M059J (cell line): ENCODE data around the gene PTPN13. TPM values are rescaled to one million over a fixed set of nuclear protein-coding genes. Genes with fewer than 3 reads are reported as not detected.
"Not testable (repeated sequence)": the region's sequence is repeated elsewhere in the genome, so short reads cannot be mapped to it uniquely, and the experiment has no call there.

ENCODE experiments used
- DNase-seq: peaks from one replicate; pipeline ENCODE4 v3.0.0-alpha.2; 2012; ENCODE audit warnings: low read depth
- total RNA-seq: library from RNA; depleted of rRNA; stranded (reverse); fragments of >200 nt; shearing (Covaris generic); gene quantifications from 2 replicates; pipeline ENCODE4 v1.2.3, GENCODE V29; 2014

Gene PTPN13
- total RNA-seq, 1 experiment from 2014 or later, result 12.3 TPM

GRCh38 chr4:86718152-86718551, 124.0 kb downstream of the PTPN13 start:
- no peak for DNase-seq

- DNase-seq, result not testable (repeated sequence)
Observed at GRCh38 chr4:86719149-86719548, 125.0 kb downstream of the PTPN13 start.

DNA sequence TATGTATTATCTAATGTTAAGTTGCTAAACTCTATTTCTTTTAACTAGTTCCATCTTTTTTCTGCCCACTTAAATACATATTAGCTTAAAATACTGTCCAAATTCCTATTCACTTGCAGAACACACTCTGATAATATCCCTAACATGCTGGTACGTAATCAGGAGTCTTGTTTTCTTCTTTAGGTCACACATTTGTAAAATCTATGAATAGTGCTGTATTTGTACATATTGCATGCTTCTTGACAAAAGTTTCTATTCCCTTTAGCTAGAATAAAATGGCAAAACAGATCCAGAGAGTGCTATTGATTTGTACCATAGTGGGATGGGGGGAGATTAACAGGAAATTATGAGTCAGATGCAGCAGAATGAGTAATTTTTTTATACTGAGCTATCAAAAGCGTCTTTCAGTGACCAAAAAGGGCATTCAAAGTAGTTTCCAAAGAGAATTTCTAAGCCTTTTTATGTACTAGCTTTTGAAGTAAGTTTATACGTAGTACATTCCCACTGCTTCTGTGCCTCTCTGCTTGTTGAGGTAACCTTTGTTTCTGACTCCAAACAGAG, 126.5 kb downstream of the PTPN13 start:
- DNase-seq, result peak; percentile 38

GRCh38 chr4:86721412-86721811, 127.3 kb downstream of the PTPN13 start:
- DNase-seq, result no peak

DNA sequence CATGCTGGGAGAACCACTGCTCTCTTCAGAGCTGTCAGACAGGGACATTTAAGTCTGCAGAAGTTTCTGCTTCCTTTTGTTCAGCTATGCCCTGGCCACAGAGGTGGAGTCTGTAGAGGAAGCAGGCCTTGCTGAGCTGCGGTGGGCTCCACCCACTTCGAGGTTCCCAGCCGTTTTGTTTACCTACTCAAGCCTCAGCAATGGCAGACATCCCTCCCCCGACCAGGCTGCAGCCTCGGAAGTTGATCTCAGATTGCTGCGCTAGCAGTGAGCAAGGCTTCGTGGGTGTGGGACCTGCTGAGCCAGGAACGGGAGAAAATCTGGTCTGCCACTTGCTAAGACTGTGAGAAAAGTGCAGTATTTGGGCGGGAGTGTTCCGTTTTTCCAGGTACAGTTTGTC, 136.2 kb downstream of the PTPN13 start:
- no peak for DNase-seq

GRCh38 chr4:86737244-86737643, 143.1 kb downstream of the PTPN13 start:
- DNase-seq, result no peak

GRCh38 chr4:86741846-86742245, 147.7 kb downstream of the PTPN13 start:
- no peak for DNase-seq

DNA sequence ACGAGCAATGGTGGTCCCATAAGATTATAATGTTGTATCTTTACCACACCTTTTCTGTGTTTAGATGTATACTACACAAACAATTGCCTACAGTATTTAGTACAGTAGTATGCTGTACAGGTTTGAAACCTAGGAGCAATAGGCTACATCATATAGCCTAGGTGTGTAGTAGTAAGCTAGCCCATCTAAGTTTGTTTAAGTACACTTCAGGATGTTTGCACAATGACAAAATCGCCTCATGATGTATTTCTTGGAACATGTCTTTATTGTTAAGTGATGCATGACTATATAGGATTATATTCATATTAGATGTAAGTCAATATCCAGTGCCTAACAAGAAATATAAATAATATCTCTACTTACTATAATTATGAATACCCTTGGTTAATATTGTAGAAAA, 150.5 kb downstream of the PTPN13 start:
- DNase-seq, result no peak

GRCh38 chr4:86749121-86749520, 155.0 kb downstream of the PTPN13 start:
- DNase-seq, result no peak

DNA sequence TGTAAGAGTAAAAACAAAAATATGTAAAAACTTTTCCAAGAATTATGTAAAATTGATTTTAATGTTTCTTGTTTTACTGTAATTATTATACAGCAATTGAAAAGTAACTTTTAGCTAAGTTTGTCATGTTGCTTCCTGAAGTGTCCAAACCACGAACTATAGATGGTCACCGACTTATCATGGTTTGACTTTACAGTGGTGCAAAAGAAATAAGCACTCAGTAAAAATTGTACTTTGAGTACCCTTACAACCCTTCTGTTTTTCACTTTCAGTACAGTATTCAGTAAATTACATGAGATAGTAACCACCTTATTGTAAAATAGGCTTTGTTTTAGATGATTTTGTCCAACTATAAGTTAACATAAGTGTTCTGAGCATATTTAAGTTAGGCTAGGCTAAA, 161.3 kb downstream of the PTPN13 start:
- no peak for DNase-seq

DNA sequence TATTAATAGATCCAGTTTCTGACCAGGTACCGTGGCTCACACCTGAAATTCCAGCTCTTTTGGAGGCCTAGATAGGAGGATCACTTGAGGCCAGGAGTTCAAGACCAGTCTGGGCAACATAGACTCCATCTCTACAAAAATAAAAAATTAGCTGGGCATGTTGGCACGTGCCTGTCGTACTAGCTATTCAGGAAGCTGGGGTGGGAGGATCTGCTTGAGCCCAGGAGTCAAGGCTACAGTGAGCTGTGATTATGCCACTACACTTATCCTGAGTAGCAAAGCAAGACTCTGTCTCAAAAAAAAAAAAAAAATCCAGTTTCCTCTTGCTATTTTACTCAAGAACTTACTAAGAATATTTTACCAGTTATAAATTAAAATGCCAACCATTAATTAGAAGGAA, 163.4 kb downstream of the PTPN13 start:
- no peak for DNase-seq

GRCh38 chr4:86759298-86759697, 165.2 kb downstream of the PTPN13 start:
- no peak for DNase-seq

DNA sequence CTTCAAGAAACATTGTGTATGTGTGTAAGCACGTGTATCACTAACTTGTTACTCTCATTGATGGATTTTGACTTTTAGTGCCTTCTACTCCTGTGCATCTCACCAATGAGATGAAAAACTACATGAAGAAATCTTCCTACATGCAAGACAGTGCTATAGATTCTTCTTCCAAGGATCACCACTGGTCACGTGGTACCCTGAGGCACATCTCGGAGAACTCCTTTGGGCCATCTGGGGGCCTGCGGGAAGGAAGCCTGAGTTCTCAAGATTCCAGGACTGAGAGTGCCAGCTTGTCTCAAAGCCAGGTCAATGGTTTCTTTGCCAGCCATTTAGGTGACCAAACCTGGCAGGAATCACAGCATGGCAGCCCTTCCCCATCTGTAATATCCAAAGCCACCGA, 168.5 kb downstream of the PTPN13 start:
- DNase-seq, result peak; percentile 0

GRCh38 chr4:86769794-86770193, 175.7 kb downstream of the PTPN13 start:
- DNase-seq, result no peak

DNA sequence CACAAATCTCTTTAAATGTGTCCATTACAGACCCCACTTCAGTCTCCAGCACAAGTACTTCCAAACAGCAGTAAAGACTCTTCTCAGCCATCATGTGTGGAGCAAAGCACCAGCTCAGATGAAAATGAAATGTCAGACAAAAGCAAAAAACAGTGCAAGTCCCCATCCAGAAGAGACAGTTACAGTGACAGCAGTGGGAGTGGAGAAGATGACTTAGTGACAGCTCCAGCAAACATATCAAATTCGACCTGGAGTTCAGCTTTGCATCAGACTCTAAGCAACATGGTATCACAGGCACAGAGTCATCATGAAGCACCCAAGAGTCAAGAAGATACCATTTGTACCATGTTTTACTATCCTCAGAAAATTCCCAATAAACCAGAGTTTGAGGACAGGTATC, 177.0 kb downstream of the PTPN13 start:
- no peak for DNase-seq

GRCh38 chr4:86775061-86775460, 180.9 kb downstream of the PTPN13 start:
- DNase-seq, result no peak

GRCh38 chr4:86778175-86778574, 184.1 kb downstream of the PTPN13 start:
- DNase-seq, result no peak

DNA sequence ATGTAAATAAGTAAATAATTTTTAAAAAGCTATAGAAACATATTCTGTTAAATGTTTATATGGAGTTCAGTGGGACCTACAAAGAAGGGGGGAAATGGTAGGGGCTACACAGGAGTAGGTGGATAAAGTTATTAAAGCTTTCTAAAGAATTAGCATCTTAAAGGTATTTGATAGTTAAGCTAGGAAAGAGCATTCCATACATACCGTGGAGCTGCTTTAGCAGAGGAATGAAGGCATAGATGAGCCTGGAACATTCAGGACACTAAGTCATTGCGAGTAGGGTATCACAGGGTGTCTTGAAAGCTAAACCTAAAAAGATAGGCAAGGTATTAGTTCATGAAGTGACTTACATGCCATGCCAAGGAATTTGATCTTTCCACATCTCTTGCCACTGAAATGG, 194.7 kb downstream of the PTPN13 start:
- no peak for DNase-seq

GRCh38 chr4:86791126-86791525, 197.0 kb downstream of the PTPN13 start:
- DNase-seq, result no peak

GRCh38 chr4:86809809-86810208, 215.7 kb downstream of the PTPN13 start:
- no peak for DNase-seq

- DNase-seq, result no peak
Observed at GRCh38 chr4:86810847-86811246, 216.7 kb downstream of the PTPN13 start.

- no peak for DNase-seq
Observed at GRCh38 chr4:86815653-86816052, 221.5 kb downstream of the PTPN13 start.

DNA sequence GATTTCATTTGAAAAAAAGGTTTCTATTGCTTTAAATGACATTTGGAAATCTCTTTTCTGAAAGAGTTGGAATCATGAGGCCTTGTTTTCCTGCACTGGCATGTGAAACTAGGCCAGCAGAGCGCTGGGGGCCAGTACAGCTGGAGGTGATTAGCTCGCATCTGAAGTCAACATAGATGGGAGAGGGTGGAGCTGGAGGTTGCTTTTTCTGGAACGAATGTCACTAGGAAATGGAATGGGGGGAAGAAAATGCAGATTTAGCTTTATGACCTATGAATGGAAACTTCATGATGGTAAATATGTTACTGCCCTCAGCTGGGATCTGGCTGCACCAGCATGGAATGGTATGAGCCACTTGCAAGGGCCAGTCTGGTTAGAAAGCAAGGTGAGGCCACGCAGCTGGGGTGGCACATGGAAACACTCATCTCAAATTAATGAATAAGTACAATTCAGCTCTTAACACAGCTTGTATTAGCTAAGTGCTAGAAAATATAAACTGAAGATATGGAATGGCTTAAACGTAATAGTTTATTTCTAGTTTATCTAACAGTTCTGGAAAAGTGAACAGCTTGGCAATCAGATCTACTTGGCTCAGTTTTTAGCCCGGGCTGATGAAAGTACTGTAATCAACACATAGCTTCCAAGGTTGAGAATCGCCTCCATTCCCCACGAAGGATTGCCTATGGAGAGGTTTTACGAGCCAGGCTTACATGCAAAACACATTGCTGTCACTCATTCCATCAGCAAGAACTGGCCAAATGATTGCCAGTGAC, 222.6 kb downstream of the PTPN13 start:
- DNase-seq, result no peak

DNA sequence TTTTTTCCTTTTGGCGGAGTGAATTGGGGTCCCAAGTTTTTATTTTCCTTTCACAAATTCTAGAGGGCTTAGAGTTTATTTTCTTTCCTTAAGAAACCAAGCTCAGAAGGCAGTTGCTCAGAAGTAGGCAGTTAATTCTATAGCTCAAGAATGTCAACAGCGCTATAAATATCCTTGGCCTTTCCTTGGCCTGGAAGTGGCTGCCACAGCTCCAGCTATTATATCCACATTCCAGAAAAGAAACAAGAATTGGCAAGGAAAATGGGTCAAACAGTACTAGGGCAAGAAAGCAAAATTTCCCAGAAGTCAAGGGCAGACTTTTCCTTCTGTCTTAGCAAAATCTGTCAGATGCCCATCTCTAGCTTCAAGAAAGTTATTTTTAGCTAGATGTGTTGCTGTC, 224.1 kb downstream of the PTPN13 start:
- DNase-seq, result no peak
